K562 (cell line): ENCODE data around the gene PA2G4. TPM values are rescaled to one million over a fixed set of nuclear protein-coding genes. Genes with fewer than 3 reads are reported as not detected.

Experiments
- GTF2A2 ChIP-seq: IDR thresholded peaks from 2 replicates; pipeline ENCODE4 v1.6.1; 2016; ENCODE audit warnings: mild to moderate bottlenecking, missing genetic modification characterization, missing compliant biosample characterization
- KLF16 ChIP-seq: IDR thresholded peaks from 2 replicates; pipeline ENCODE4 v1.6.1; 2016; ENCODE audit warnings: antibody characterized with exemption
- LCOR ChIP-seq: sonication (generic); formaldehyde crosslinking; IDR thresholded peaks from 2 replicates; pipeline ENCODE4 v1.8.0; 2022; ENCODE audit warnings: mild to moderate bottlenecking, missing genetic modification reagents
- MCM7 ChIP-seq, 2 experiments: fragments of 450-650 bp; IDR thresholded peaks; 2 replicates each; pipeline ENCODE4 v1.6.1; 2016 to 2018
- NRF1 ChIP-seq, 2 experiments: fragments of 450-650 bp; IDR thresholded peaks in 1 of 2; conservative IDR thresholded peaks in 1 of 2; 2 replicates each; pipeline ENCODE4 v1.6.1; 2014; ENCODE audit warnings: mild to moderate bottlenecking in 2 of 2
- PHF20 ChIP-seq: fragments of 450-650 bp; IDR thresholded peaks from 2 replicates; pipeline ENCODE4 v1.6.1; 2018; ENCODE audit not compliant: partially characterized antibody
- PHF8 ChIP-seq: fragments of 200-600 bp; sonication (generic); IDR thresholded peaks from 2 replicates; pipeline ENCODE4 v1.6.1; 2012; ENCODE audit warnings: mixed run types, mild to moderate bottlenecking, inconsistent platforms, low read length, moderate library complexity, borderline replicate concordance
- PHTF2 ChIP-seq: fragments of 250-450 bp; sonication (Bioruptor Pico); IDR thresholded peaks from 2 replicates; pipeline ENCODE4 v1.5.0; 2021; ENCODE audit warnings: mild to moderate bottlenecking
- SPI1 ChIP-seq: IDR thresholded peaks from 2 replicates; pipeline ENCODE4 v1.6.1; 2011; ENCODE audit warnings: low read depth, low read length, control low read depth, borderline replicate concordance
- TRIM25 ChIP-seq: fragments of 450-650 bp; IDR thresholded peaks from 2 replicates; pipeline ENCODE4 v1.7.0; 2016; ENCODE audit warnings: borderline replicate concordance
- XRCC4 ChIP-seq: IDR thresholded peaks from one replicate; pipeline ENCODE4 v1.6.1; 2011; ENCODE audit not compliant: insufficient read depth, insufficient read length; ENCODE audit errors: extremely low read depth
- ZBED1 ChIP-seq: IDR thresholded peaks from 2 replicates; pipeline ENCODE4 v1.6.1; 2014
- ZNF280B ChIP-seq: fragments of 250-450 bp; sonication (Bioruptor Pico); IDR thresholded peaks from 2 replicates; pipeline ENCODE4 v1.5.1; 2021; ENCODE audit warnings: mild to moderate bottlenecking
- polyA plus RNA-seq, 8 experiments: library from polyadenylated mRNA; depleted of rRNA in 4 of 8; stranded (reverse) in 5 of 8; unstranded in 3 of 8; fragments of >200 nt; fragmentation: Nextera tagmentation in 2 of 8; fragmentation: Illumina TruSeq in 1 of 8; extraction: Ambion mirVana in 2 of 8; extraction: Trizol in 1 of 8; gene quantifications; 2 replicates each; pipeline versions ENCODE4 v1.2.1 to v1.2.3, GENCODE V29; 2011 to 2014; ENCODE audit warnings: inconsistent platforms in 1 of 8, missing spikeins in 1 of 8
- total RNA-seq, 7 experiments: library from RNA; depleted of rRNA in 6 of 7; stranded (reverse); fragments of >200 nt in 6 of 7; fragmentation: Illumina TruSeq in 2 of 7; extraction: Trizol in 2 of 7; gene quantifications; 2 replicates each; pipeline versions ENCODE4 v1.2.1 to v1.2.3, GENCODE V29; 2011 to 2021; ENCODE audit warnings: low replicate concordance in 1 of 7
- TF ChIP-seq, protein P1 (sequence below): sonication (generic); formaldehyde crosslinking; IDR thresholded peaks from 2 replicates; pipeline ENCODE4 v1.8.0; 2023; ENCODE audit warnings: mild to moderate bottlenecking, missing genetic modification reagents
- TF ChIP-seq, protein P2 (sequence below), 2 experiments: IDR thresholded peaks in 1 of 2; conservative IDR thresholded peaks in 1 of 2; 2 replicates each; pipeline ENCODE4 v1.6.1; 2016; ENCODE audit warnings: low read depth in 2 of 2, mild to moderate bottlenecking in 1 of 2, missing compliant biosample characterization in 1 of 2, missing genetic modification characterization in 1 of 2, moderate library complexity in 1 of 2
- TF ChIP-seq, protein P3 (sequence below): fragments of 450-650 bp; formaldehyde crosslinking; IDR thresholded peaks from 2 replicates; pipeline ENCODE4 v1.4.0; 2020; ENCODE audit warnings: mild to moderate bottlenecking, moderate library complexity
- TF ChIP-seq, protein P4 (sequence below): fragments of 250-450 bp; sonication (Bioruptor Pico); IDR thresholded peaks from 2 replicates; pipeline ENCODE4 v1.9.0; 2021; ENCODE audit warnings: mild to moderate bottlenecking, inconsistent platforms

Gene PA2G4
- total and polyA plus RNA-seq, 9 of the 15 experiments (the other 6 are each of a cell fraction or from before 2014, with no cell fraction given) = 230 to 925 (median 638) TPM

GRCh38 chr12:56128670-56129205, 24.4 kb downstream of the PA2G4 start (continued):
- TF ChIP-seq, protein P1, sequence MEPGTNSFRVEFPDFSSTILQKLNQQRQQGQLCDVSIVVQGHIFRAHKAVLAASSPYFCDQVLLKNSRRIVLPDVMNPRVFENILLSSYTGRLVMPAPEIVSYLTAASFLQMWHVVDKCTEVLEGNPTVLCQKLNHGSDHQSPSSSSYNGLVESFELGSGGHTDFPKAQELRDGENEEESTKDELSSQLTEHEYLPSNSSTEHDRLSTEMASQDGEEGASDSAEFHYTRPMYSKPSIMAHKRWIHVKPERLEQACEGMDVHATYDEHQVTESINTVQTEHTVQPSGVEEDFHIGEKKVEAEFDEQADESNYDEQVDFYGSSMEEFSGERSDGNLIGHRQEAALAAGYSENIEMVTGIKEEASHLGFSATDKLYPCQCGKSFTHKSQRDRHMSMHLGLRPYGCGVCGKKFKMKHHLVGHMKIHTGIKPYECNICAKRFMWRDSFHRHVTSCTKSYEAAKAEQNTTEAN (CRISPR knock-in tag) = no peak
- no peak for TF ChIP-seq MCM7 (IDR thresholded peaks at IDR 0.05)
- TF ChIP-seq PHF8 = no peak; the same call in 1 of the 2 replicates
- no peak for TF ChIP-seq PHF20
- no peak for TF ChIP-seq NRF1 (conservative IDR thresholded peaks at IDR 0.05 in 1 of 2, IDR thresholded peaks at IDR 0.05 in 1 of 2)
- TF ChIP-seq TRIM25 = no peak
- no peak for TF ChIP-seq XRCC4
- TF ChIP-seq, protein P2, sequence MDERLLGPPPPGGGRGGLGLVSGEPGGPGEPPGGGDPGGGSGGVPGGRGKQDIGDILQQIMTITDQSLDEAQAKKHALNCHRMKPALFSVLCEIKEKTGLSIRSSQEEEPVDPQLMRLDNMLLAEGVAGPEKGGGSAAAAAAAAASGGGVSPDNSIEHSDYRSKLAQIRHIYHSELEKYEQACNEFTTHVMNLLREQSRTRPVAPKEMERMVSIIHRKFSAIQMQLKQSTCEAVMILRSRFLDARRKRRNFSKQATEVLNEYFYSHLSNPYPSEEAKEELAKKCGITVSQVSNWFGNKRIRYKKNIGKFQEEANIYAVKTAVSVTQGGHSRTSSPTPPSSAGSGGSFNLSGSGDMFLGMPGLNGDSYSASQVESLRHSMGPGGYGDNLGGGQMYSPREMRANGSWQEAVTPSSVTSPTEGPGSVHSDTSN (CRISPR knock-in tag; IDR thresholded peaks at IDR 0.05; ENCODE audit: low read depth) = no peak
- TF ChIP-seq, protein P2 (tag; conservative IDR thresholded peaks at IDR 0.05; ENCODE audit: low read depth) = no peak
- TF ChIP-seq ZNF280B = no peak
- TF ChIP-seq, protein P3, sequence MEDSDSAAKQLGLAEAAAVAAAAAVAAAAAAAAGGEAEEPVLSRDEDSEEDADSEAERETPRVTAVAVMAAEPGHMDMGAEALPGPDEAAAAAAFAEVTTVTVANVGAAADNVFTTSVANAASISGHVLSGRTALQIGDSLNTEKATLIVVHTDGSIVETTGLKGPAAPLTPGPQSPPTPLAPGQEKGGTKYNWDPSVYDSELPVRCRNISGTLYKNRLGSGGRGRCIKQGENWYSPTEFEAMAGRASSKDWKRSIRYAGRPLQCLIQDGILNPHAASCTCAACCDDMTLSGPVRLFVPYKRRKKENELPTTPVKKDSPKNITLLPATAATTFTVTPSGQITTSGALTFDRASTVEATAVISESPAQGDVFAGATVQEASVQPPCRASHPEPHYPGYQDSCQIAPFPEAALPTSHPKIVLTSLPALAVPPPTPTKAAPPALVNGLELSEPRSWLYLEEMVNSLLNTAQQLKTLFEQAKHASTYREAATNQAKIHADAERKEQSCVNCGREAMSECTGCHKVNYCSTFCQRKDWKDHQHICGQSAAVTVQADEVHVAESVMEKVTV = no peak
- TF ChIP-seq KLF16 = no peak
- no peak for TF ChIP-seq GTF2A2 (tag)
- TF ChIP-seq, protein P4, sequence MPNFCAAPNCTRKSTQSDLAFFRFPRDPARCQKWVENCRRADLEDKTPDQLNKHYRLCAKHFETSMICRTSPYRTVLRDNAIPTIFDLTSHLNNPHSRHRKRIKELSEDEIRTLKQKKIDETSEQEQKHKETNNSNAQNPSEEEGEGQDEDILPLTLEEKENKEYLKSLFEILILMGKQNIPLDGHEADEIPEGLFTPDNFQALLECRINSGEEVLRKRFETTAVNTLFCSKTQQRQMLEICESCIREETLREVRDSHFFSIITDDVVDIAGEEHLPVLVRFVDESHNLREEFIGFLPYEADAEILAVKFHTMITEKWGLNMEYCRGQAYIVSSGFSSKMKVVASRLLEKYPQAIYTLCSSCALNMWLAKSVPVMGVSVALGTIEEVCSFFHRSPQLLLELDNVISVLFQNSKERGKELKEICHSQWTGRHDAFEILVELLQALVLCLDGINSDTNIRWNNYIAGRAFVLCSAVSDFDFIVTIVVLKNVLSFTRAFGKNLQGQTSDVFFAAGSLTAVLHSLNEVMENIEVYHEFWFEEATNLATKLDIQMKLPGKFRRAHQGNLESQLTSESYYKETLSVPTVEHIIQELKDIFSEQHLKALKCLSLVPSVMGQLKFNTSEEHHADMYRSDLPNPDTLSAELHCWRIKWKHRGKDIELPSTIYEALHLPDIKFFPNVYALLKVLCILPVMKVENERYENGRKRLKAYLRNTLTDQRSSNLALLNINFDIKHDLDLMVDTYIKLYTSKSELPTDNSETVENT (CRISPR knock-in tag) = no peak
- no peak for TF ChIP-seq SPI1
- TF ChIP-seq ZBED1 = no peak
- TF ChIP-seq PHTF2 (CRISPR knock-in tag) = no peak
- no peak for TF ChIP-seq LCOR (CRISPR knock-in tag)
